OCI-LY7 (cell line): ENCODE results near the gene SIK3. TPM values are rescaled to one million over a fixed set of nuclear protein-coding genes. Genes with fewer than 3 reads are reported as not detected.

Source experiments
- BruUV-seq: library from RNA; stranded (reverse); fragments of 400-500 nt; replicated peaks from 2 replicates; lab custom pipeline; 2021; lab: Mats Ljungman, UMichigan
- CTCF ChIA-PET: fragments of 300-600 bp; sonication (Branson Sonifier 250); formaldehyde crosslinking; loops from one replicate; lab custom pipeline; 2022; ENCODE audit warnings: antibody characterized with exemption; ENCODE audit not compliant: unreplicated experiment; lab: Charles Lee
- POLR2A ChIA-PET: fragments of 300-600 bp; sonication (Branson Sonifier 250); formaldehyde crosslinking; loops from one replicate; lab custom pipeline; 2022; ENCODE audit warnings: antibody characterized with exemption; lab: Charles Lee
- DNase-seq: peaks from one replicate; pipeline ENCODE4 v3.0.0-alpha.2; 2015; ENCODE audit warnings: low spot score
- H2AFZ ChIP-seq: fragments of 200-600 bp; sonication (generic), shearing (Covaris generic); 2 replicates; pipeline ENCODE4 v1.6.1; 2014; ENCODE audit warnings: mild to moderate bottlenecking, antibody characterized with exemption, low read length, moderate library complexity
- H3K27ac ChIP-seq: fragments of 200-600 bp; sonication (generic); 2 replicates; pipeline ENCODE4 v1.5.1; 2014; ENCODE audit warnings: mixed run types, low read depth, mild to moderate bottlenecking, moderate library complexity, low read length, inconsistent platforms; ENCODE audit not compliant: poor library complexity, severe bottlenecking
- H3K36me3 ChIP-seq: fragments of 200-600 bp; sonication (generic); 2 replicates; pipeline ENCODE4 v1.6.1; 2014; ENCODE audit warnings: mild to moderate bottlenecking, antibody characterized with exemption, low read length, moderate library complexity, mixed read lengths; ENCODE audit not compliant: insufficient read depth
- H3K4me1 ChIP-seq: fragments of 200-600 bp; sonication (generic); 2 replicates; pipeline ENCODE4 v1.5.1; 2014; ENCODE audit warnings: mild to moderate bottlenecking, low read length; ENCODE audit not compliant: insufficient read depth, poor library complexity, severe bottlenecking
- H3K4me2 ChIP-seq: fragments of 200-600 bp; sonication (generic); 2 replicates; pipeline ENCODE4 v1.6.1; 2014; ENCODE audit warnings: mild to moderate bottlenecking, low read length
- H3K4me3 ChIP-seq: fragments of 200-600 bp; sonication (generic); 2 replicates; pipeline ENCODE4 v1.5.1; 2014; ENCODE audit warnings: mild to moderate bottlenecking, low read depth, low read length; ENCODE audit not compliant: poor library complexity, severe bottlenecking
- H3K79me2 ChIP-seq: fragments of 200-600 bp; sonication (generic); 2 replicates; pipeline ENCODE4 v1.6.1; 2016; ENCODE audit warnings: low read depth, mild to moderate bottlenecking, low read length, moderate library complexity, mixed read lengths; ENCODE audit not compliant: insufficient read depth
- H3K9me2 ChIP-seq: fragments of 200-600 bp; sonication (generic); 2 replicates; pipeline ENCODE4 v1.6.1; 2016; ENCODE audit warnings: mild to moderate bottlenecking, low read length, mixed read lengths; ENCODE audit not compliant: insufficient read depth
- H3K9me3 ChIP-seq: fragments of 200-600 bp; sonication (generic); 2 replicates; pipeline ENCODE4 v1.6.1; 2014; ENCODE audit warnings: mild to moderate bottlenecking, mixed run types, low read length, mixed read lengths
- H4K20me1 ChIP-seq: fragments of 200-600 bp; sonication (generic); 2 replicates; pipeline ENCODE4 v1.6.1; 2014; ENCODE audit warnings: mild to moderate bottlenecking, antibody characterized with exemption, low read length, moderate library complexity, mixed read lengths; ENCODE audit not compliant: insufficient read depth
- CTCF ChIP-seq: fragments of 200-600 bp; sonication (generic); conservative IDR thresholded peaks from 2 replicates; pipeline ENCODE4 v1.5.1; 2014; ENCODE audit warnings: mild to moderate bottlenecking, antibody characterized with exemption, low read length, moderate library complexity, mixed read lengths
- EZH2phosphoT487 ChIP-seq: fragments of 200-600 bp; sonication (generic); IDR thresholded peaks from 2 replicates; pipeline ENCODE4 v1.6.1; 2018; ENCODE audit warnings: low read depth, borderline replicate concordance, mild to moderate bottlenecking, mixed run types, antibody characterized with exemption, low read length, moderate library complexity, mixed read lengths
- intact Hi-C: fragments of 100-400 bp; cut with micrococcal nuclease; formaldehyde crosslinking; loops from one replicate; pipeline ENCODE4 v1.10.0; 2022; ENCODE audit not compliant: unreplicated experiment
- total RNA-seq, 2 experiments: library from RNA; depleted of rRNA in 1 of 2; stranded (reverse); fragments of >200 nt in 1 of 2; shearing (Covaris generic) in 1 of 2; gene quantifications; 2 replicates each; pipeline ENCODE4 v1.2.3, GENCODE V29; 2014 to 2022

SIK3 gene
- total RNA-seq, 2 experiments from 2014 or later, result 29.3 to 72.9 TPM

GRCh38 chr11:116871248-116871647 is 227.0 kb downstream of the SIK3 start:
- no peak for DNase-seq
- TF ChIP-seq EZH2phosphoT487 (no peak), CTCF (no peak)
- Histone ChIP-seq H3K36me3 (peaks cover 88% of the 10 kb centered on the region), H3K27ac (no peak overlapping the region), H2AFZ (no peak overlapping the region), H3K9me3 (no peaks in the 10 kb centered on the region), H4K20me1 (no peaks in the 10 kb centered on the region), H3K4me1 (no peaks in the 10 kb centered on the region), H3K4me2 (no peak overlapping the region), H3K4me3 (no peak overlapping the region), H3K9me2 (no peaks in the 10 kb centered on the region), H3K79me2 (no peaks in the 10 kb centered on the region)
- CTCF ChIA-PET, result no interaction called here
- intact Hi-C loops, result no loop called here
- POLR2A ChIA-PET, result no interaction called here
- no TSS peak for BruUV-seq

GRCh38 chr11:116870054-116870453 is 228.2 kb downstream of the SIK3 start:
- Histone ChIP-seq H3K79me2 (no peaks in the 10 kb centered on the region), H4K20me1 (no peaks in the 10 kb centered on the region), H3K36me3 (peaks cover 97% of the 10 kb centered on the region), H3K9me3 (no peaks in the 10 kb centered on the region), H3K4me3 (no peak overlapping the region), H3K27ac (no peak overlapping the region), H3K9me2 (no peaks in the 10 kb centered on the region), H2AFZ (no peak overlapping the region), H3K4me2 (no peak overlapping the region), H3K4me1 (no peaks in the 10 kb centered on the region)
- no peak for TF ChIP-seq EZH2phosphoT487
- POLR2A ChIA-PET, result no interaction called here
- intact Hi-C loops, result no loop called here
- BruUV-seq, result no TSS peak
- no peak for DNase-seq
- CTCF ChIA-PET, result no interaction called here

GRCh38 chr11:116869610-116870009 is 228.6 kb downstream of the SIK3 start:
- no peak for DNase-seq
- Histone ChIP-seq H3K27ac (no peak overlapping the region), H3K4me2 (no peak overlapping the region), H4K20me1 (no peaks in the 10 kb centered on the region), H3K4me3 (no peak overlapping the region), H3K4me1 (no peaks in the 10 kb centered on the region), H3K79me2 (no peaks in the 10 kb centered on the region), H3K9me2 (no peaks in the 10 kb centered on the region), H3K9me3 (no peaks in the 10 kb centered on the region), H2AFZ (no peak overlapping the region), H3K36me3 (peaks cover 97% of the 10 kb centered on the region)
- intact Hi-C loops, result no loop called here
- CTCF ChIA-PET, result no interaction called here
- no peak for TF ChIP-seq EZH2phosphoT487
- no peak for TF ChIP-seq CTCF
- BruUV-seq, result no TSS peak
- POLR2A ChIA-PET, result no interaction called here
